Ascending aorta (tissue), 2 donors: Measurements from ENCODE around the gene FREM2. TPM values are rescaled to one million over a fixed set of nuclear protein-coding genes. Genes with fewer than 3 reads are reported as not detected.

Experiments
- DNase-seq, 2 donors: peaks; one replicate each; pipeline ENCODE4 v3.0.0-alpha.2; 2019; ENCODE audit warnings: low spot score in 2 of 2
- H3K27ac ChIP-seq, 2 donors: fragments of 200-600 bp; sonication (generic); one replicate each; pipeline ENCODE4 v1.5.1; 2016 to 2017; ENCODE audit warnings: mild to moderate bottlenecking in 1 of 2
- H3K27me3 ChIP-seq: fragments of 200-600 bp; sonication (generic); one replicate; pipeline ENCODE4 v1.5.1; 2017
- H3K36me3 ChIP-seq, 2 donors: fragments of 200-600 bp; sonication (generic); one replicate each; pipeline ENCODE4 v1.5.1; 2016
- H3K4me1 ChIP-seq, 2 donors: fragments of 200-600 bp; sonication (generic); one replicate each; pipeline ENCODE4 v1.5.1; 2016 to 2017; ENCODE audit warnings: mild to moderate bottlenecking in 1 of 2
- H3K4me3 ChIP-seq, 2 donors: fragments of 200-600 bp; sonication (generic); one replicate each; pipeline ENCODE4 v1.5.1; 2016 to 2017; ENCODE audit warnings: mild to moderate bottlenecking in 1 of 2
- H3K9me3 ChIP-seq, 2 donors: fragments of 200-600 bp; sonication (generic); one replicate each; pipeline ENCODE4 v1.5.1; 2016
- intact Hi-C: fragments of 100-400 bp; cut with DNase I; formaldehyde crosslinking; loops from one replicate; pipeline ENCODE4 v1.15.1; 2023
- total RNA-seq: library from RNA; depleted of rRNA; stranded (reverse); fragments of >200 nt; gene quantifications from one replicate; pipeline ENCODE4 v1.1.0, GENCODE V29; 2016
- TF ChIP-seq, protein P1 (sequence below), 3 experiments: fragments of 200-600 bp in 2 of 3; fragments of 450-650 bp in 1 of 3; sonication (generic) in 2 of 3; IDR thresholded peaks; one replicate each; pipeline ENCODE4 v1.5.1; 2016 to 2019; ENCODE audit warnings: antibody characterized with exemption in 3 of 3, mild to moderate bottlenecking in 1 of 3, moderate library complexity in 1 of 3

FREM2 gene
- total RNA-seq, 1 donor from 2014 or later = not detected

DNA sequence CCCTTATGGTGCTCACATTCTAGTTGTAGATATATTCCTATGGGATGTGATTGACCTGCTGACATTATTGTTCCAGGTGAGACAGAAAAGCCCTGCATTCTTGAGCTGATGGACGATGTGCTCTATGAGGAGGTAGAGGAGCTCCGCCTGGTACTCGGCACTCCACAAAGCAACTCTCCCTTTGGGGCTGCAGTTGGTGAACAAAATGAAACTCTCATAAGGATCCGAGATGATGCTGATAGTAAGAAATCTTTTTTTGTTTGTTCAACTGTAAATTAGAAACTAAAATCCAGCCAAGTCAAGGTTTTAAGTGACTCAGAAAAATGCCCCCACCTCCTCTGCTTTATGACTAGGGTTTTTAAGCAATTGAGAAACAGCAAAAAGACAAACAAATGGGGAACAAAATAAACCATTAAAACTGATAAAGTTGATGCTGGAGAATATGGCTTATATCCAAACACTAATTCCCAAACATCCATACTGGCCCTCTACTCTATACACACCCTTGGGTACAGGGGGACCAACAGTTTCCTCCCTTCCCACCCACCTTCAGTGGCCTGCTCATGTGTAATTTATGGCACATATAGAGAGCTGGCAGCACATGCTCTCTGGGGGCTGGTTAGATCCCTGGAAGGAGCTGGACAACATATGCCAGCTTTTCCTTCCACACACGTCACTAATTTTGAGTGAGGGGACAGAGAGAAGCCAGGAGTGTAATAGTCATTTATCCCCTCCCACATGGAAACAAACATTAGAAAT is 164.2 kb downstream of the FREM2 start:
- H3K9me3 ChIP-seq = no peaks in the 10 kb centered on the region
- no peaks in the 10 kb centered on the region for H3K36me3 ChIP-seq
- no peaks in the 10 kb centered on the region for H3K27me3 ChIP-seq
- H3K4me3 ChIP-seq = no peak overlapping the region
- no peaks in the 10 kb centered on the region for H3K4me1 ChIP-seq
- no peak for DNase-seq
- TF ChIP-seq, protein P1, sequence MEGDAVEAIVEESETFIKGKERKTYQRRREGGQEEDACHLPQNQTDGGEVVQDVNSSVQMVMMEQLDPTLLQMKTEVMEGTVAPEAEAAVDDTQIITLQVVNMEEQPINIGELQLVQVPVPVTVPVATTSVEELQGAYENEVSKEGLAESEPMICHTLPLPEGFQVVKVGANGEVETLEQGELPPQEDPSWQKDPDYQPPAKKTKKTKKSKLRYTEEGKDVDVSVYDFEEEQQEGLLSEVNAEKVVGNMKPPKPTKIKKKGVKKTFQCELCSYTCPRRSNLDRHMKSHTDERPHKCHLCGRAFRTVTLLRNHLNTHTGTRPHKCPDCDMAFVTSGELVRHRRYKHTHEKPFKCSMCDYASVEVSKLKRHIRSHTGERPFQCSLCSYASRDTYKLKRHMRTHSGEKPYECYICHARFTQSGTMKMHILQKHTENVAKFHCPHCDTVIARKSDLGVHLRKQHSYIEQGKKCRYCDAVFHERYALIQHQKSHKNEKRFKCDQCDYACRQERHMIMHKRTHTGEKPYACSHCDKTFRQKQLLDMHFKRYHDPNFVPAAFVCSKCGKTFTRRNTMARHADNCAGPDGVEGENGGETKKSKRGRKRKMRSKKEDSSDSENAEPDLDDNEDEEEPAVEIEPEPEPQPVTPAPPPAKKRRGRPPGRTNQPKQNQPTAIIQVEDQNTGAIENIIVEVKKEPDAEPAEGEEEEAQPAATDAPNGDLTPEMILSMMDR (IDR thresholded peaks at IDR 0.05) = no peak
- intact Hi-C loops = no loop called here
- H3K27ac ChIP-seq = no peak overlapping the region

DNA sequence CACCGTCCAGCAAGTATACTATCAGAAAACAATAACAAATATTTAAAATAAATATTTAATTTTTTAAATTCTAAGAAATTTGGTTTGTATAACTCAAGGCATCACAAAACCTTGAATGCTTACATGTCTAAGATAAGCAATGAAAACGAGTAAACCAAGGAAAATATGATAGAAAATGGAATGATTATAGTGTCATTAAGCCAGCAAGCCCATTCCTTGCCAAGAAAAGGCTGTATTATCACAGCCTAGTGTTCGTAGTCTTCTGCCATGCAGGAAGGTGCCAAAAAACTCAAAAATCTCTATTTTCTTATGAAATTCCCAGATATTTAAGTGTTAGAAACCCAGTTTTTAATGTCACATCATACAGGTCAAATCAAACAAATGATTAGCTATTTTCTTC is 167.3 kb downstream of the FREM2 start:
- Histone ChIP-seq H3K4me1 (no peaks in the 10 kb centered on the region), H3K27ac (no peak overlapping the region), H3K4me3 (no peak overlapping the region), H3K27me3 (no peaks in the 10 kb centered on the region), H3K9me3 (no peaks in the 10 kb centered on the region), H3K36me3 (no peaks in the 10 kb centered on the region)
- TF ChIP-seq, protein P1 (IDR thresholded peaks at IDR 0.05) = no peak
- intact Hi-C loops = no loop called here
- no peak for DNase-seq

DNA sequence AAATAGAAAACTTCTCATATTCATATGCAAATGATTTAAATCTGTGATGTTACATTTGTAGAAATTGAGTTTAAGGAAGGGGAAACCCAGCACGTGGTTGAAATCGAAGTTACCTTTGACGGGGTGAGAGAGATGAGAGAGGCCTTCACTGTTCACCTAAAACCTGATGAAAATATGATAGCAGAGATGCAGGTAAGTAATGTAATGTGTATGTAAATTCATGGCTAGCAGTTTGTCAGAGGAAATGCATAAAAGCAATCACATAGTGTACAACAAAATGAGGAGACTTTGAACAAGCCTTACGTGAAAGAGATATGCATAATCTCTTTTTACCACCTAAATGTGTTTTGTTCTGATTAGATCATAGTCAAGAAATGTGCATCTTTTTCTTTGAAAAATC is 169.2 kb downstream of the FREM2 start:
- Histone ChIP-seq H3K4me1 (no peaks in the 10 kb centered on the region), H3K27ac (no peak overlapping the region), H3K27me3 (no peaks in the 10 kb centered on the region), H3K36me3 (no peaks in the 10 kb centered on the region), H3K4me3 (no peak overlapping the region), H3K9me3 (no peaks in the 10 kb centered on the region)
- intact Hi-C loops = no loop called here
- no peak for DNase-seq
- TF ChIP-seq, protein P1 (IDR thresholded peaks at IDR 0.05) = no peak

DNA sequence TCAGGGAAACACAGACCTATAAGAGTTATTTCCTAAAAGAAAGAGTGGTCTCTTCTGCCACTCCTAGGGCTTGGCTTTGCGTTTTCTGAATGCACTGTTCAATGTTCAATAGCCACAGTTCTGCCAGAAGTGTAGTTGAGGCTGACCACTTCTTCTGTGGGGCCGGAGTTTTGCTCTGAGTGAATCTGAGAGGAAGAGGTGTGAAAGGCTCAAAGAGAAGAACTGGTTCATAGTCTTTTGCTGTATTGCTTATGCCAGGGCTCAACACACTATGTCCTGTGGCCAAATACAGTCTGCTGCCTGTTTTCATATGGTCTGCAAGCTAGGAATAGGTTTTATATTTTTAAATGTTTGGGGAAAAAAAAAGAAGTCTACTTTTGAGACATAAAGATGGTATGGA is 175.6 kb downstream of the FREM2 start:
- intact Hi-C loops = no loop called here
- Histone ChIP-seq H3K4me1 (no peaks in the 10 kb centered on the region), H3K27ac (no peak overlapping the region), H3K36me3 (no peaks in the 10 kb centered on the region), H3K27me3 (no peaks in the 10 kb centered on the region), H3K4me3 (no peak overlapping the region), H3K9me3 (no peaks in the 10 kb centered on the region)
- TF ChIP-seq, protein P1 (IDR thresholded peaks at IDR 0.05) = no peak
- no peak for DNase-seq

DNA sequence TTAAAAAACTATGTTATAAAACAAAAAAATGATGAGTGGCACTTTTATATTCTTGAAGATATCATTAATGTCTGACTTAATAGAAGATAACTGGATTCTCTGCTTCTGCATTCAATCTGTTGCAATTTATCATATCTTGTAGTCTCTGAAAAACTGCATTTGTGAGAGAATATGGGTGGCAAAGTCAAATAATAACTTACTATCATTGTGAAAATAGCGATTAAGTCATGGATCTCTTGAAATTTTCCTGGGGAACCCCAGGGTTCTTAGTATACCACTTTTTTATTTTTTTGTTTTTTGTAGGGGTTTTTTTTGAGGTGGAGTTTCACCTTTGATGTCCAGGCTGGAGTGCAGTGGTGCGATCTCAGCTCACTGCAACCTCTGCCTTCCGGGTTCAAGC is 176.7 kb downstream of the FREM2 start:
- DNase-seq = no peak
- Histone ChIP-seq H3K36me3 (no peaks in the 10 kb centered on the region), H3K9me3 (no peaks in the 10 kb centered on the region), H3K4me3 (no peak overlapping the region), H3K27me3 (no peaks in the 10 kb centered on the region), H3K4me1 (no peaks in the 10 kb centered on the region), H3K27ac (no peak overlapping the region)
- TF ChIP-seq, protein P1 (IDR thresholded peaks at IDR 0.05) = no peak
- intact Hi-C loops = no loop called here
